Midbrain (tissue), 1 donor: ENCODE results near the gene MIF.
"Not testable (repeated sequence)": the region's sequence is repeated elsewhere in the genome, so short reads cannot be mapped to it uniquely, and the experiment has no call there.

Source experiments
- DNase-seq: peaks from one replicate; lab custom pipeline; 2025; lab: John Stamatoyannopoulos, UW

The MIF gene

GRCh38 chr22:23893945-23894709, at the start of gene MIF:
Gene MIF (plus strand): TSS chr22:23894383. CDS start chr22:23894475, 92 bp downstream.
- DNase-seq = peak; percentile 91

- no peak for DNase-seq
These were observed 49.4 kb upstream of the MIF start for GRCh38 chr22:23844739-23845202.

GRCh38 chr22:23845265-23846080, 48.7 kb upstream of the MIF start:
- DNase-seq = no peak

GRCh38 chr22:23846081-23846469, 48.1 kb upstream of the MIF start:
- no peak for DNase-seq

- no peak for DNase-seq
These were observed 46.8 kb upstream of the MIF start for GRCh38 chr22:23847310-23847920.

GRCh38 chr22:23847991-23848864, 46.0 kb upstream of the MIF start:
- DNase-seq = no peak

GRCh38 chr22:23849009-23850006, 44.9 kb upstream of the MIF start:
- peak; percentile 86 for DNase-seq

- no peak for DNase-seq
These were observed 44.0 kb upstream of the MIF start for GRCh38 chr22:23850136-23850611.

- peak; percentile 76 for DNase-seq
These were observed 37.2 kb upstream of the MIF start for GRCh38 chr22:23856721-23857605.

- peak; percentile 97 for DNase-seq
These were observed 36.3 kb upstream of the MIF start, which contains the start of gene SLC2A11 for GRCh38 chr22:23857606-23858483. Gene SLC2A11 (plus strand): TSS chr22:23857875. CDS start chr22:23858000, 125 bp downstream.

- no peak for DNase-seq
These were observed 35.7 kb upstream of the MIF start for GRCh38 chr22:23858484-23858815.

- no peak for DNase-seq
These were observed 35.0 kb upstream of the MIF start for GRCh38 chr22:23859201-23859600.

- not testable (repeated sequence) for DNase-seq
These were observed 34.0 kb upstream of the MIF start for GRCh38 chr22:23860187-23860586.

- DNase-seq = peak; percentile 13
These were observed 32.1 kb upstream of the MIF start for GRCh38 chr22:23862103-23862502.

GRCh38 chr22:23864499-23865154, 29.6 kb upstream of the MIF start:
- not testable (repeated sequence) for DNase-seq

- DNase-seq = no peak
These were observed 25.6 kb upstream of the MIF start for GRCh38 chr22:23868580-23868979.

GRCh38 chr22:23874871-23875270, 19.3 kb upstream of the MIF start:
- no peak for DNase-seq

GRCh38 chr22:23875801-23876200, 18.4 kb upstream of the MIF start:
- no peak for DNase-seq
